Upper lobe of right lung (tissue), 1 donor: Measurements from ENCODE around the gene SNTG2. TPM values are rescaled to one million over a fixed set of nuclear protein-coding genes. Genes with fewer than 3 reads are reported as not detected.

Experiments used
- ATAC-seq: fragments of 200-7000 bp; cut with Tn5 transposase; one replicate; pipeline ENCODE4 v1.9.1; 2020; ENCODE audit warnings: mild to moderate bottlenecking, moderate library complexity
- DNase-seq: peaks from one replicate; pipeline ENCODE4 v3.0.0-alpha.2; 2020
- H3K27ac ChIP-seq: fragments of 200-600 bp; one replicate; pipeline ENCODE4 v1.8.0; 2022
- H3K27me3 ChIP-seq: fragments of 200-600 bp; one replicate; pipeline ENCODE4 v1.8.0; 2022; ENCODE audit warnings: mild to moderate bottlenecking
- H3K36me3 ChIP-seq: fragments of 200-600 bp; one replicate; pipeline ENCODE4 v1.8.0; 2022
- H3K4me1 ChIP-seq: fragments of 200-600 bp; one replicate; pipeline ENCODE4 v1.8.0; 2022
- H3K4me3 ChIP-seq: fragments of 200-600 bp; one replicate; pipeline ENCODE4 v1.8.0; 2022; ENCODE audit warnings: mild to moderate bottlenecking
- H3K9me3 ChIP-seq: fragments of 200-600 bp; one replicate; pipeline ENCODE4 v1.8.0; 2022
- CTCF ChIP-seq: fragments of 200-600 bp; IDR thresholded peaks from one replicate; pipeline ENCODE4 v1.8.0; 2022; ENCODE audit warnings: antibody characterized with exemption
- intact Hi-C: fragments of 100-400 bp; cut with DNase I; formaldehyde crosslinking; loops from one replicate; pipeline ENCODE4 v1.11.0; 2022
- total RNA-seq: library from RNA; stranded (reverse); fragmentation: NEBNext Ultra II Directional; extraction: Animal tissue kit (Norgen Biotek cat#: 25700); gene quantifications from one replicate; pipeline ENCODE4 v1.2.1, GENCODE V29; 2021
- donor health status: DM: no; HTN: yes; CAD: no; lungs with severe emphysema.

Gene SNTG2
- total RNA-seq, 1 donor from 2014 or later: 3.6 TPM

GRCh38 chr2:985317-985898, 34.8 kb downstream of the SNTG2 start:
- H3K27me3 ChIP-seq: no peaks in the 10 kb centered on the region
- no peaks in the 10 kb centered on the region for H3K9me3 ChIP-seq
- H3K4me1 ChIP-seq: no peaks in the 10 kb centered on the region
- no peak overlapping the region for H3K4me3 ChIP-seq
- H3K36me3 ChIP-seq: no peaks in the 10 kb centered on the region
- DNase-seq: no peak
- intact Hi-C loops: no loop called here
- H3K27ac ChIP-seq: no peak overlapping the region
- no peak for TF ChIP-seq CTCF
- no peak for ATAC-seq

- H3K9me3 ChIP-seq: no peaks in the 10 kb centered on the region
- intact Hi-C loops: no loop called here
- no peak for TF ChIP-seq CTCF
- no peak overlapping the region for H3K27ac ChIP-seq
- no peaks in the 10 kb centered on the region for H3K4me1 ChIP-seq
- no peaks in the 10 kb centered on the region for H3K27me3 ChIP-seq
- no peak overlapping the region for H3K4me3 ChIP-seq
- ATAC-seq: peak; percentile 21
- DNase-seq: no peak
- no peaks in the 10 kb centered on the region for H3K36me3 ChIP-seq
Measured at GRCh38 chr2:987789-988188, 37.1 kb downstream of the SNTG2 start.

GRCh38 chr2:989781-990467, 39.3 kb downstream of the SNTG2 start:
- no peak for ATAC-seq

DNA sequence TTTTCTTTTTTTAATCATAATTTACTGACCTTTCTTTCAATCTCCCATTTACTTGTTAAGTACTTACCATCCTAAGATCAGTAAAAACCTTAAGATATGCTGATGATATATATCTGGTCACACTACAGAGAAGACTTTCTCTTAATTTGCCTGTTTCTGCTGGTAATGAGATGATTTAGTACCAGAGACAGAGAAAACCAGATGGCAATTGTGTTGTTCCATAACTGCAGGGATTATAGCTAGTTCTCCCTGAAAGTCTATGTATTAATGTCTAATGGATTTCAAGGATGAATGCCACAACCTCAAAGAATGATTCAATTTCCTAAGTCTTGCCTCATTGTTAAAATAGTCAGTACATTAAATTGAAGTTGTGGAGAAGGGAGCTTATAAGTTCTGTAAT, 40.3 kb downstream of the SNTG2 start:
- DNase-seq: no peak
- H3K9me3 ChIP-seq: no peaks in the 10 kb centered on the region
- no peaks in the 10 kb centered on the region for H3K27me3 ChIP-seq
- intact Hi-C loops: no loop called here
- H3K4me1 ChIP-seq: no peaks in the 10 kb centered on the region
- no peak for TF ChIP-seq CTCF
- H3K27ac ChIP-seq: no peak overlapping the region
- H3K4me3 ChIP-seq: no peak overlapping the region
- no peaks in the 10 kb centered on the region for H3K36me3 ChIP-seq
- ATAC-seq: no peak

More at GRCh38 chr2:989781-990467, 39.3 kb downstream of the SNTG2 start:
- Histone ChIP-seq H3K9me3 (no peaks in the 10 kb centered on the region), H3K27me3 (no peaks in the 10 kb centered on the region), H3K27ac (no peak overlapping the region), H3K4me1 (no peaks in the 10 kb centered on the region), H3K36me3 (no peaks in the 10 kb centered on the region), H3K4me3 (no peak overlapping the region)
- TF ChIP-seq CTCF: no peak
- intact Hi-C loops: no loop called here
- DNase-seq: no peak

- Histone ChIP-seq H3K4me3 (no peak overlapping the region), H3K36me3 (no peaks in the 10 kb centered on the region), H3K9me3 (no peaks in the 10 kb centered on the region), H3K27ac (no peak overlapping the region), H3K4me1 (no peaks in the 10 kb centered on the region), H3K27me3 (no peaks in the 10 kb centered on the region)
- no peak for DNase-seq
- no peak for ATAC-seq
- intact Hi-C loops: no loop called here
- no peak for TF ChIP-seq CTCF
Measured at GRCh38 chr2:1002350-1002749, 51.7 kb downstream of the SNTG2 start.
